Mammary epithelial cell (primary cell): ENCODE measurements around the gene A1BG.

Experiments
- CTCF ChIP-seq, 2 donors: IDR thresholded peaks in 1 of 2; conservative IDR thresholded peaks in 1 of 2; 2 replicates each; pipeline ENCODE4 v1.5.1; 2011 to 2012; ENCODE audit warnings: inconsistent platforms in 2 of 2, low read length in 2 of 2, mild to moderate bottlenecking in 2 of 2, control low read depth in 1 of 2, low read depth in 1 of 2; ENCODE audit not compliant: insufficient read depth in 1 of 2; ENCODE audit errors: extremely low read depth in 1 of 2
- EZH2 ChIP-seq: IDR thresholded peaks from 2 replicates; pipeline ENCODE4 v1.6.1; 2012; ENCODE audit warnings: low read length, inconsistent platforms, borderline replicate concordance

- TF ChIP-seq CTCF (conservative IDR thresholded peaks at IDR 0.05 in 1 of 2, IDR thresholded peaks at IDR 0.05 in 1 of 2; ENCODE audit: extremely low read depth in 1 of 2, insufficient read depth in 1 of 2, low read depth in 1 of 2, low read length in 2 of 2), result no peak
- no peak for TF ChIP-seq EZH2
Measured at GRCh38 chr19:58350871-58351557, 2.3 kb downstream of the A1BG start.
